ENCODE results near the gene MAG. TPM values are rescaled to one million over a fixed set of nuclear protein-coding genes. Genes with fewer than 3 reads are reported as not detected.

Gene MAG
- total RNA-seq, 1 donor from 2014 or later: not detected

GRCh38 chr19:35296644-35297514, 4.9 kb downstream of the MAG start:
- no peak overlapping the region for H3K27ac Mint-ChIP-seq (ENCODE audit: unreplicated experiment)
- H3K27me3 Mint-ChIP-seq (ENCODE audit: unreplicated experiment): peaks cover 8% of the 10 kb centered on the region
- no peak overlapping the region for H3K4me3 Mint-ChIP-seq (ENCODE audit: unreplicated experiment)
- no peak for TF ChIP-seq CTCF (IDR thresholded peaks at IDR 0.05)
- no peaks in the 10 kb centered on the region for H3K36me3 Mint-ChIP-seq (ENCODE audit: unreplicated experiment)
- no peak for DNase-seq (ENCODE audit: extremely low spot score, unreplicated experiment)
- H3K9me3 Mint-ChIP-seq (ENCODE audit: unreplicated experiment): no peaks in the 10 kb centered on the region
- no peaks in the 10 kb centered on the region for H3K4me1 Mint-ChIP-seq (ENCODE audit: unreplicated experiment)

- TF ChIP-seq CTCF (IDR thresholded peaks at IDR 0.05): no peak
- Mint-ChIP-seq H3K27me3 (ENCODE audit: unreplicated experiment) (peaks cover 8% of the 10 kb centered on the region), H3K27ac (ENCODE audit: unreplicated experiment) (no peak overlapping the region), H3K4me3 (ENCODE audit: unreplicated experiment) (no peak overlapping the region), H3K36me3 (ENCODE audit: unreplicated experiment) (no peaks in the 10 kb centered on the region), H3K4me1 (ENCODE audit: unreplicated experiment) (no peaks in the 10 kb centered on the region), H3K9me3 (ENCODE audit: unreplicated experiment) (no peaks in the 10 kb centered on the region)
- no peak for DNase-seq (ENCODE audit: extremely low spot score, unreplicated experiment)
Measured at GRCh38 chr19:35297515-35297848, 5.5 kb downstream of the MAG start.

DNA sequence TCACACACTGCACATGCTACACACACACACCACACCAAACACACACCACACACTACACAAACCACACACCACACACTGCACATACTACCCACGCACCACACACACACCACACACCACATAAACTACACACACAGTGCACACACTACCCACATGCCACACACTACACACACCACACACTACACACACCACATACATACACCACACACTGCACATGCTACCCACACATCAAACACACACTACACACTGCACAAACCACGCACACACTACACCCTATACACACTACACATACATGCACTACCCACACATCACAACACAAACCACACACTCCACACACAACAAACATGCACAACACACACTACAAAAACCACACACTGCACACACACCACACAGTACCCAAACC, 6.0 kb downstream of the MAG start:
- no peaks in the 10 kb centered on the region for H3K36me3 Mint-ChIP-seq (ENCODE audit: unreplicated experiment)
- no peaks in the 10 kb centered on the region for H3K4me1 Mint-ChIP-seq (ENCODE audit: unreplicated experiment)
- H3K9me3 Mint-ChIP-seq (ENCODE audit: unreplicated experiment): no peaks in the 10 kb centered on the region
- no peak for DNase-seq (ENCODE audit: extremely low spot score, unreplicated experiment)
- no peak for TF ChIP-seq CTCF (IDR thresholded peaks at IDR 0.05)
- no peak overlapping the region for H3K4me3 Mint-ChIP-seq (ENCODE audit: unreplicated experiment)
- H3K27me3 Mint-ChIP-seq (ENCODE audit: unreplicated experiment): peaks cover 8% of the 10 kb centered on the region
- no peak overlapping the region for H3K27ac Mint-ChIP-seq (ENCODE audit: unreplicated experiment)

GRCh38 chr19:35298561-35298972, 6.6 kb downstream of the MAG start:
- no peak for DNase-seq (ENCODE audit: extremely low spot score, unreplicated experiment)
- Mint-ChIP-seq H3K27ac (ENCODE audit: unreplicated experiment) (no peak overlapping the region), H3K9me3 (ENCODE audit: unreplicated experiment) (no peaks in the 10 kb centered on the region), H3K36me3 (ENCODE audit: unreplicated experiment) (no peaks in the 10 kb centered on the region), H3K27me3 (ENCODE audit: unreplicated experiment) (peaks cover 4% of the 10 kb centered on the region), H3K4me1 (ENCODE audit: unreplicated experiment) (no peaks in the 10 kb centered on the region), H3K4me3 (ENCODE audit: unreplicated experiment) (no peak overlapping the region)
- no peak for TF ChIP-seq CTCF (IDR thresholded peaks at IDR 0.05)

GRCh38 chr19:35299523-35300338, 7.8 kb downstream of the MAG start:
- no peak overlapping the region for H3K27ac Mint-ChIP-seq (ENCODE audit: unreplicated experiment)
- H3K4me3 Mint-ChIP-seq (ENCODE audit: unreplicated experiment): no peak overlapping the region
- no peaks in the 10 kb centered on the region for H3K36me3 Mint-ChIP-seq (ENCODE audit: unreplicated experiment)
- no peaks in the 10 kb centered on the region for H3K4me1 Mint-ChIP-seq (ENCODE audit: unreplicated experiment)
- TF ChIP-seq CTCF (IDR thresholded peaks at IDR 0.05): no peak
- DNase-seq (ENCODE audit: extremely low spot score, unreplicated experiment): no peak
- no peaks in the 10 kb centered on the region for H3K9me3 Mint-ChIP-seq (ENCODE audit: unreplicated experiment)
- no peaks in the 10 kb centered on the region for H3K27me3 Mint-ChIP-seq (ENCODE audit: unreplicated experiment)

Data from osteocyte (in vitro differentiated cells).